Lower leg skin (tissue), 4 donors: Measurements from ENCODE around the gene NUDT16L1. TPM values are rescaled to one million over a fixed set of nuclear protein-coding genes. Genes with fewer than 3 reads are reported as not detected.

Experiments
- DNase-seq, 2 donors: peaks; one replicate each; pipeline ENCODE4 v3.0.0-alpha.2; 2019; ENCODE audit warnings: low spot score in 2 of 2
- H3K4me3 ChIP-seq: fragments of 200-600 bp; sonication (generic); 2 replicates; pipeline ENCODE4 v1.5.1; 2017; ENCODE audit warnings: mild to moderate bottlenecking, low read depth; ENCODE audit not compliant: poor library complexity, severe bottlenecking
- POLR2A ChIP-seq, 2 donors: fragments of 450-650 bp; IDR thresholded peaks; one replicate each; pipeline ENCODE4 v1.6.1; 2016 to 2017; ENCODE audit warnings: antibody characterized with exemption in 2 of 2, mild to moderate bottlenecking in 1 of 2, moderate library complexity in 1 of 2
- WGBS, 2 donors: methylation state at CpG; one replicate each; pipeline ENCODE4 v1.1.5; 2018; 5-methylcytosine and 5-hydroxymethylcytosine counted together
- intact Hi-C: fragments of 100-400 bp; cut with DNase I; formaldehyde crosslinking; loops from one replicate; pipeline ENCODE4 v1.15.0; 2023; ENCODE audit warnings: low total_unique reads
- total RNA-seq, 4 donors: library from RNA; depleted of rRNA; stranded (reverse); fragments of >200 nt; gene quantifications; one replicate each; pipeline ENCODE4 v1.1.0, GENCODE V29; 2016
- TF ChIP-seq, protein P1 (sequence below), 3 donors: fragments of 450-650 bp; IDR thresholded peaks; one replicate each; pipeline ENCODE4 v1.5.1; 2016; ENCODE audit warnings: antibody characterized with exemption in 3 of 3, mild to moderate bottlenecking in 3 of 3, moderate library complexity in 2 of 3

Gene NUDT16L1
- total RNA-seq, 4 donors from 2014 or later: 18.5 to 27.8 (median 23.6) TPM

DNA sequence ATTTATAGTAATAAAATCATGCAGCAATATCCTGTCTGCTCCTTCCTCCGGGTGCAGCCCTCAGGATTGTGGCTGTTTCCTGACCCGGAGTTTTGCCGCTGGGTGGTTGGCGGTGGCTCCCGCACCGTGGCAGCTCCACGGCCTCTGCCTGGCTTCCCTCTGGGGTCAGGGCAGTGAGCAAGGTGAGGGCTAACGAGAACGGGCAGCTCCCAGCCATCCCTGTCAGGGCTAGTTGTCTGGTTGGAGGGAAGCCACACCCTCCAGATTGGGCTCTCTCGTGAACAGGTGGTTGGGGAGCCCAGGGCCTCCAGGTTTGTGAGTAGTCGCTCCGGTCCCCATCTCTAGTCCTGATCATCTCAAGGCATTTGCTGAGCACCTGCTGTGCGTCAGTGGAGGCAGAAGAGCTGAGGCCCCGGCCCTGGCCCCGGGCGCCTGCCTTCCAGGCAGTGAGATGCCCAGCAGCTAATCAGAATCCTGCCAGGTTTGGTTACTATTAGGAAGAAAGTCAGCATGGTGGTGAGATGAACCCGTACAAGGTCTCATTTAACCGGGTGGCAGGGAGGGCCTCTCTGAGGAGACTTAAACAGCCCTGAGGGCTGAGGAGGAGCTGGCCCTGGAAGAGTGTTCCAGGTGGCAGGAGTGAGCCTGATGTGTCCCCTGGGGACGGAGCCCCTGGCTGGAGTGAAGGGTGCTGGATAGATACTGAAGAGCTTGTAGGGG, 2.3 kb upstream of the NUDT16L1 start:
- intact Hi-C loops: no loop called here
- TF ChIP-seq, protein P1, sequence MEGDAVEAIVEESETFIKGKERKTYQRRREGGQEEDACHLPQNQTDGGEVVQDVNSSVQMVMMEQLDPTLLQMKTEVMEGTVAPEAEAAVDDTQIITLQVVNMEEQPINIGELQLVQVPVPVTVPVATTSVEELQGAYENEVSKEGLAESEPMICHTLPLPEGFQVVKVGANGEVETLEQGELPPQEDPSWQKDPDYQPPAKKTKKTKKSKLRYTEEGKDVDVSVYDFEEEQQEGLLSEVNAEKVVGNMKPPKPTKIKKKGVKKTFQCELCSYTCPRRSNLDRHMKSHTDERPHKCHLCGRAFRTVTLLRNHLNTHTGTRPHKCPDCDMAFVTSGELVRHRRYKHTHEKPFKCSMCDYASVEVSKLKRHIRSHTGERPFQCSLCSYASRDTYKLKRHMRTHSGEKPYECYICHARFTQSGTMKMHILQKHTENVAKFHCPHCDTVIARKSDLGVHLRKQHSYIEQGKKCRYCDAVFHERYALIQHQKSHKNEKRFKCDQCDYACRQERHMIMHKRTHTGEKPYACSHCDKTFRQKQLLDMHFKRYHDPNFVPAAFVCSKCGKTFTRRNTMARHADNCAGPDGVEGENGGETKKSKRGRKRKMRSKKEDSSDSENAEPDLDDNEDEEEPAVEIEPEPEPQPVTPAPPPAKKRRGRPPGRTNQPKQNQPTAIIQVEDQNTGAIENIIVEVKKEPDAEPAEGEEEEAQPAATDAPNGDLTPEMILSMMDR (IDR thresholded peaks at IDR 0.05): no peak
- 46 to 58% methylated on average over 10 to 18 of the region's 19 CpGs for WGBS, 2 donors
- no peak overlapping the region for H3K4me3 ChIP-seq
- no peak for DNase-seq

DNA sequence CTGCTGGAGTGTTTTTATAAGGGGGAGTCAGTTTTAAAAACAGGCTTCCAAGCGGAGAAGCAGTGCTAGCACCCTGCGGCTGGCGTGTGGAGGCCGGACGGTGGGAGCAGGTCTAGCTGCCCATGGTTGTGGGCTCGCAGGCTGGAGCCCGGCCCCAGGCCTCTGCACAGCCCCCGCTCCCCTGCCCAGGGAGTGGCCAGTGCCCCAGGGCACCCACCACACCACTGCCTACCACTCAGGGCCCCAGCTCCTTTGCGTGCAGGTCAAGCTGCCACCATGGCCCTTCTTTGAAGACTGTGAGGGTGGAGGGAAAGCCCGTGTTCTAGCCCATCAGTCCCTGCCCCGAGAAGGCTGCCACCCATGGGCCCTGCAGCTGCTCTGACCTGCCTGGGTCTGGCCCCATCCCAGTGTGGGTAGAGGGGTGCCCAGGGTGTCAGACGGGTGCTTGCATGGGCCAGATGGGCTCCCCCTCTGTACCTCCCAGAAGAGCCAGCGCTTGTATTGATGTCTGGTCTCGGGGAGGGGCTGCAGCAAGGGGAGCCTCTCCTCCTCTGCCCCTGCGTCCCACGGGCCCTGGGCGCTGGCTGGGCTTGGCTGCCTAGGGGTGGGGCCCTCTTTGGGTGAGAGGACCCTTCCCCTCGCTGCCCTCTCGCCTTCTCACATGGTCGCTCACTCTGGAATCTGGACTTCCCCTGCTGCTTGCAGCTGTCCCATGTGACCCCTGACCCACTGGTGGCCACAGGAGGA, 1.5 kb upstream of the NUDT16L1 start:
- intact Hi-C loops: no loop called here
- no peak overlapping the region for H3K4me3 ChIP-seq
- WGBS, 2 donors: 73% methylated on average over 16 to 19 of the region's 20 CpGs
- peak in 1 of 2 donors; percentile 84 for DNase-seq
- TF ChIP-seq, protein P1 (IDR thresholded peaks at IDR 0.05): no peak

DNA sequence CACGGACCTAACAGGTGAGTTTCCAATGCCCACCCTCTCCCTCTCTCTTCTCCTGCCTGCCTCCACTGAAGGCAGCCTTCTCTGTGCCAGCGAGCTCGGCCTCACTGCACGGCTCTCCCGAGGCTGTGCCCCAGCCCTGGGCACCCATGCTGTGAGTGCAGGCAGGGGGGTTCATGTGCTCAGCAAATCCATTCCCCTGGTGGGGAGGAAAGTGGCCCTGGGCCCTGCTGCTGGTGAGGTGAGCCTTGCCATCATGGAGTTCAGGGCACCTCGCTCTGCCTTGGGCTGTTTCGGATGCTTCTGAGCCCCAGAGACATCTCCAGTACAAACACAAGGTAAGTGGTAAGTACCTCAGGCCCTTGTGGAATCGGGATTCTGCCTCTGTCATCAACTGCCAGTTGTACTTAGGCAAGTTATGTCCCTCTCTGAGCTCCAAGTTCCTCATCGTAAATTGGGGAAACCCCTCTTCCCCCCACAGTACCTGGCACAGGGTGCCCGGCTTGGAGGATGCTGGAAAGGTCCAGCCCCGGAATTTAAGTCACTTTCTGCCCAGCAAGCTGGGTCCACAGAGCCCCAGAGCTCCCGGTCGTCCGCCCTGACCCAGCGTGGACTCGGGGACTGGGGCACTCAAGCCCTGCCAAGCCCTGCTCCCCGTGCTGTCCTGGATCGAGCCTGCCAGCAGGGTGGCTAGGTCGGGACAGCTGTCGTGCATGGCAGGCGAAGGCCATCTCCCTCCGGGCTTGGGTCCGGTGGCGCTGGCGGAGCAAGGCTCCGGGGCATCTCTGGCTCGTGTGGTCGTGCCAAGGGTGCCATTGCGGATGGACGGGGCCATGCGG, 684 bp upstream of the NUDT16L1 start:
- WGBS, 2 donors: 16 to 22% methylated on average over 26 to 29 of the region's 31 CpGs
- TF ChIP-seq POLR2A (IDR thresholded peaks at IDR 0.05): no peak
- TF ChIP-seq, protein P1 (IDR thresholded peaks at IDR 0.05): no peak
- peak in 1 of 2 donors; percentile 84 for DNase-seq
- intact Hi-C loops: no loop called here
- H3K4me3 ChIP-seq: peak overlapping the region; percentile 22

DNA sequence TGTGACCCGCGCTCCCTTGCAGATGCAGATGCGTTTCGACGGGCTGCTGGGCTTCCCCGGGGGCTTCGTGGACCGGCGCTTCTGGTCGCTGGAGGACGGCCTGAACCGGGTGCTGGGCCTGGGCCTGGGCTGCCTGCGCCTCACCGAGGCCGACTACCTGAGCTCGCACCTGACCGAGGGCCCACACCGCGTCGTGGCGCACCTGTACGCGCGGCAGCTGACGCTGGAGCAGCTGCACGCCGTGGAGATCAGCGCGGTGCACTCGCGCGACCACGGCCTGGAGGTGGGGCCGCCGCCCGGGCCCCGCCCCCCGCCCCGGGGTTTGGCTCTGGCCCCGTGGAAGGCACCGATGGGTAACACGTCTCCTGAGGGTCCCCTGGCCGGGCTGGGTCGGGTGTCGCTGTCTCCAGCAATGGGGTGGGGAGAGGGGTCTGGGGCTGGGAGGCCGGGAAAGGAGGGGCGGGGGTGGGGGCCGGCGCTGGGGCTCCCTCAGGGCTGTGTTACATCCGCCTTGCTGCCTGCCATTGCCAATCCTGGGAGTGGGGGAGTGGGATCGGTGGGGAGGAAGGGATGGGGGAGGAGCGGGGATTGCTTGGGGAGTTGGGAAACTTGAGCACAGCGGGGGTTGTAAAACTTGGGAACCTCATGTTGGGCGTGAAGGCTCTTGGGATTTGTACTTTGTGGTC, 737 bp downstream of the NUDT16L1 start:
- peak overlapping the region; percentile 91 for H3K4me3 ChIP-seq
- 4 to 6% methylated on average over 13 to 25 of the region's 54 CpGs for WGBS, 2 donors
- TF ChIP-seq, protein P1 (IDR thresholded peaks at IDR 0.05): no peak
- TF ChIP-seq POLR2A (IDR thresholded peaks at IDR 0.05): no peak
- DNase-seq: peak in 1 of 2 donors; percentile 90
- intact Hi-C loops: no loop called here

DNA sequence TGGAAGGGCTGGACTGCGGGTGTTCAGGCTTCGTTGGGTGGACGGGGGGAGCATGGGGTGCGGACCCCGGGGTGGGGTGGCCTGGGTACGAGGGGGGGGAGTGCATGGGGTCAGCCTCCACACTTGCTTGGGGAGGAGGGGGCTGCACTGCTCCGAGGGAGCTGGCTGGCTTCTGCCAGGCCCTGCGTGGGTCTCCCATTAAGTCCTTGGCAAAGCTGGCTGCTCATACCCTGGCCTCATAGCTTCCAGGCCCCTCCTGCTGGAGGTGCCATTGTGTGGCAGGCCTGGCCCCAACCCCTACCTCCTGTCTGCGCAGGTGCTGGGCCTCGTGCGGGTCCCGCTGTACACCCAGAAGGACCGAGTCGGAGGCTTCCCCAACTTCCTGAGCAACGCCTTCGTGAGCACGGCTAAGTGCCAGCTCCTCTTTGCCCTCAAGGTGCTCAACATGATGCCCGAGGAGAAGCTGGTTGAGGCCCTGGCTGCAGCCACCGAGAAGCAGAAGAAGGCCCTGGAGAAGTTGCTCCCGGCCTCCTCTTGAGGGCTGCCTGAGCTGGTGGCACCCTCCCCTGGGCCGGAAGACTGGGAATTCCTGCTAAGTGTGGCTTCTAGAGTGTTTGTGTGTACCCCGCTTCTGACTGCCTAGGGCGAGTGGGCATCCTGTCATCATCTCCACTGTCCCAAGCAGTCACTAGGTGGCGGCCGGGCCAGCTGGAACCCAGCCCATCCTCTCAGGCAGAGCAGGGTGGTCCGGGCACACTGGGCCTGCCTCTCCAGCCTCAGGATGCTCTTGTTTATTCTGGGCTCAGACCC, 1.5 kb downstream of the NUDT16L1 start:
- no peak for TF ChIP-seq POLR2A (IDR thresholded peaks at IDR 0.05)
- TF ChIP-seq, protein P1 (IDR thresholded peaks at IDR 0.05): no peak
- no peak overlapping the region for H3K4me3 ChIP-seq
- 36 to 55% methylated on average over 11 to 21 of the region's 26 CpGs for WGBS, 2 donors
- peak in 1 of 2 donors; percentile 83 for DNase-seq
- intact Hi-C loops: no loop called here
